ENCODE data around the gene MUC5B. TPM values are rescaled to one million over a fixed set of nuclear protein-coding genes. Genes with fewer than 3 reads are reported as not detected.
A peak's percentile ranks its signal among the peaks of the same experiment; 100 is the strongest.

Gene MUC5B
- total and polyA plus RNA-seq, 11 donors: 0.01 TPM; not detected in 10

DNA sequence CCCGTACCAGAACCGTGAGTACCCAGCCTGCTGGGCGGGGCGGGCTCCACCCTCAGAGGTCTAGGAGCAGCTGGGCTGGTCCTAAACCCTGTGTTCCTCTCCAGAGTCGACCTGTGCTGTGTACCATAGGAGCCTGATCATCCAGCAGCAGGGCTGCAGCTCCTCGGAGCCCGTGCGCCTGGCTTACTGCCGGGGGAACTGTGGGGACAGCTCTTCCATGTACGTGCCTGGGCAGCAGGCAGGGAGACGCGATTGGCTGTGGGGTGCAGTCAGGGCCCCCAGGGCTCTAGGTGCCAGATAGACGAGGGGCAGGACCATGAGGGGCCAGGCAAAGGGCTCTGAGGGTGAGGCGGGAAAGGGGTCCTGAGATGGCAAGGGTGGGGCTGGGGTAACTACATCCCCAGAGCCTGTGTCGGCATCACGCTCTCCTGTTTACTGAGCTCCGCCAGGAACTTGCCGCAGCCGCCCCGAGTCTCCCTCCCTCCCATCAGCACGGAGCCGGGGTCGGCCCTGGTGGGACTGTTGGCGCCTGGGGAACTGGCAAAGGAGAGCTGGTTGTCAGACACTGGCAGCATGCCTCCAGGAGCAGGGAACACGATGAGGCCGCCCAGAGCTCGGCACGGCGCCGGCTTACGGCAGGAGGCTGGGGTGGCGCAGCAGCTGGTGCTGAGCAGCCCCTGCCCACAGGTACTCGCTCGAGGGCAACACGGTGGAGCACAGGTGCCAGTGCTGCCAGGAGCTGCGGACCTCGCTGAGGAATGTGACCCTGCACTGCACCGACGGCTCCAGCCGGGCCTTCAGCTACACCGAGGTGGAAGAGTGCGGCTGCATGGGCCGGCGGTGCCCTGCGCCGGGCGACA, 22.9 kb upstream of the MUC5B start:
- TF ChIP-seq, protein P1, sequence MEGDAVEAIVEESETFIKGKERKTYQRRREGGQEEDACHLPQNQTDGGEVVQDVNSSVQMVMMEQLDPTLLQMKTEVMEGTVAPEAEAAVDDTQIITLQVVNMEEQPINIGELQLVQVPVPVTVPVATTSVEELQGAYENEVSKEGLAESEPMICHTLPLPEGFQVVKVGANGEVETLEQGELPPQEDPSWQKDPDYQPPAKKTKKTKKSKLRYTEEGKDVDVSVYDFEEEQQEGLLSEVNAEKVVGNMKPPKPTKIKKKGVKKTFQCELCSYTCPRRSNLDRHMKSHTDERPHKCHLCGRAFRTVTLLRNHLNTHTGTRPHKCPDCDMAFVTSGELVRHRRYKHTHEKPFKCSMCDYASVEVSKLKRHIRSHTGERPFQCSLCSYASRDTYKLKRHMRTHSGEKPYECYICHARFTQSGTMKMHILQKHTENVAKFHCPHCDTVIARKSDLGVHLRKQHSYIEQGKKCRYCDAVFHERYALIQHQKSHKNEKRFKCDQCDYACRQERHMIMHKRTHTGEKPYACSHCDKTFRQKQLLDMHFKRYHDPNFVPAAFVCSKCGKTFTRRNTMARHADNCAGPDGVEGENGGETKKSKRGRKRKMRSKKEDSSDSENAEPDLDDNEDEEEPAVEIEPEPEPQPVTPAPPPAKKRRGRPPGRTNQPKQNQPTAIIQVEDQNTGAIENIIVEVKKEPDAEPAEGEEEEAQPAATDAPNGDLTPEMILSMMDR (IDR thresholded peaks at IDR 0.05): no peak
- no peak for TF ChIP-seq POLR2A (IDR thresholded peaks at IDR 0.05)
- no peak overlapping the region for H3K27ac ChIP-seq
- peaks cover 0 to 8% (median 0%) of the 10 kb centered on the region in 12 donors for H3K4me1 ChIP-seq
- no peak for ATAC-seq
- intact Hi-C loops (cut with DNase I): loop anchor here in 8 of 10 donors (2.0 to 10.0 kb wide), 5 partner anchors 255 to 377 kb away; partner anchors contain the start of gene DUSP8 (in 2 of the 8)
- DNase-seq: peak in 3 of 5 donors; percentile 4 to 60 (median 10)
- no peaks in the 10 kb centered on the region for H3K36me3 ChIP-seq
- 67 to 78% (median 75%) methylated on average over 21 to 47 of the region's 47 CpGs for WGBS, 4 donors
- H3K9me3 ChIP-seq: no peaks in the 10 kb centered on the region
- peaks cover 3 to 56% (median 22%) of the 10 kb centered on the region in 9 donors for H3K27me3 ChIP-seq
- H3K4me3 ChIP-seq: no peak overlapping the region

DNA sequence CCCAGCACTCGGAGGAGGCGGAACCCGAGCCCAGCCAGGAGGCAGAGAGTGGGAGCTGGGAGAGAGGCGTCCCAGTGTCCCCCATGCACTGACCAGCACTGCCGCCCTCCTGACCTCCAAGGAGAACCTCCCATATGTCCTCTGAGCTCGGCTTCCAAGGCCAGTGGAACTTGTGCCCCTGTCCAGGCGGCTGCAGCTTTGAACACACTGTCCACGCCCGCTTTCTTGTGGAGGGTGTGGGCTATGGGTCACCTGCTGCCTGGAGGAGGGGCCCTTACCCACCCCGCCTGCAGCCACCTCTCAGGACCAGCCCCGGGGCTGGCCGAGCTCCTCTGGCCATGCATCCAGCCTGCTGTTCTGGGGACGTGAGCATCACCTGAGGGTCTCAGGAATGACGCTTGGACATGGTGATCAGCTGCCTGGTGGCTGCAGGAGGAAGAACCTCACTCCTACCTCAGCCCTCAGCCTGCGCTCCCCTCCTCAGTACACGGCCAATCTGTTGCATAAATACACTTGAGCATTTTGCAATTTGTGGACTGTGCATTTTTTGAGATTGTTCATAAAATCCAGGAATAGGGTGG, 22.2 kb upstream of the MUC5B start:
- Histone ChIP-seq H3K4me3 (no peak overlapping the region), H3K27ac (no peak overlapping the region), H3K9me3 (no peaks in the 10 kb centered on the region), H3K4me1 (peaks cover 0 to 8% (median 0%) of the 10 kb centered on the region in 12 donors), H3K36me3 (no peaks in the 10 kb centered on the region), H3K27me3 (peaks cover 3 to 56% (median 22%) of the 10 kb centered on the region in 9 donors)
- intact Hi-C loops (cut with DNase I): loop anchor here in 8 of 10 donors (2.0 to 10.0 kb wide), 5 partner anchors 254 to 377 kb away; partner anchors contain the start of gene DUSP8 (in 2 of the 8)
- DNase-seq (peak in 2 of 5 donors; percentile 3 to 7), ATAC-seq (no peak)
- TF ChIP-seq POLR2A (IDR thresholded peaks at IDR 0.05): no peak
- TF ChIP-seq, protein P1 (IDR thresholded peaks at IDR 0.05): no peak
- 67 to 87% (median 77%) methylated on average over 7 to 16 of the region's 16 CpGs for WGBS, 4 donors

DNA sequence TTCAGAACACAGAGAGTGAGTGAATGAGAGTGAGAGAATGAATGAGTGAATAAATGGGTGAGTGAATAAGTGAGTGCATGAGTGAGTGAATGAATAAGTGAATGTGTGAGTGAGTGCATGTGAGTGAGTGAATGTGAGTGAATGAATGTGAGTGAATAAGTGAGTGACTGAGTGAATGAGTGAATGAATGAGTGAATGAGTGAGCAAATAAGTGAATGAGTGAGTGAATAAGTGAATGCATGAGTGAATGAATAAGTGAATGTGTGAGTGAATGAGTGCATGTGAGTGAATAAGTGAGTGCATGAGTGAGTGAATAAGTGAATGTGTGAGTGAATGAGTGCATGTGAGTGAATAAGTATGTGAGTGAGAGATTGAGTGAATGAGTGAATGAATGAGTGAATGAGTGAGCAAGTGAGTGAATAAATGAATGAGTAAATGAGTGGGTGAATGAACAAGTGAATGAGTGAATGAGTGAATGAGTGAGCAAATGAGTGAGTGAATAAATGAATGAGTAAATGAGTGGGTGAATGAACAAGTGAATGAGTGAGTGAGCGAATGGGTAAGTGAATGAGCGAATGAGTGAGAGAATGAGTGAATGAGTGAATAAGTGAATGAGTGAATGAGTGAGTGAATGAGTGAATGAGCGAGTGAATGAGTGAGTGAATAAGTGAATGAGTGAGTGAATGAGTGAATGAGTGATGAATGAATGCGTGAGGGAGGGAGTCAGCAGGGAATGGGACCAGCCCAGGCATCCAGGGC, 21.3 kb upstream of the MUC5B start:
- 85 to 90% (median 87%) methylated on average over 4 of the region's 4 CpGs for WGBS, 4 donors
- DNase-seq (no peak), ATAC-seq (no peak)
- Histone ChIP-seq H3K4me1 (peaks cover 0 to 8% (median 0%) of the 10 kb centered on the region in 12 donors), H3K27me3 (peaks cover 0 to 49% (median 18%) of the 10 kb centered on the region in 9 donors), H3K4me3 (no peak overlapping the region), H3K9me3 (no peaks in the 10 kb centered on the region), H3K36me3 (no peaks in the 10 kb centered on the region), H3K27ac (no peak overlapping the region)
- intact Hi-C loops (cut with DNase I): loop anchor here in 9 of 10 donors (2.0 to 10.0 kb wide), 7 partner anchors 253 to 376 kb away; partner anchors contain the start of gene DUSP8 (in 3 of the 9)
- no peak for TF ChIP-seq POLR2A (IDR thresholded peaks at IDR 0.05)
- TF ChIP-seq, protein P1 (IDR thresholded peaks at IDR 0.05): no peak

Measured in heart left ventricle (tissue), 16 donors.